Prostate gland (tissue), 2 donors: ENCODE results near the gene ACTRT2.

Source experiments
- POLR2A ChIP-seq: fragments of 450-650 bp; IDR thresholded peaks from one replicate; pipeline ENCODE4 v1.6.1; 2016; ENCODE audit warnings: antibody characterized with exemption, mild to moderate bottlenecking
- POLR2AphosphoS5 ChIP-seq: sonication (generic); formaldehyde crosslinking; IDR thresholded peaks from one replicate; pipeline ENCODE4 v1.6.1; 2017; ENCODE audit warnings: antibody characterized with exemption
- TF ChIP-seq, protein P1 (sequence below), 4 experiments: fragments of 200-600 bp in 2 of 4; fragments of 450-650 bp in 2 of 4; sonication (generic) in 2 of 4; IDR thresholded peaks; 1 replicate in 3 of 4; 2 replicates in 1 of 4; pipeline ENCODE4 v1.5.1; 2016 to 2019; ENCODE audit warnings: antibody characterized with exemption in 4 of 4, mild to moderate bottlenecking in 2 of 4, moderate library complexity in 2 of 4

DNA sequence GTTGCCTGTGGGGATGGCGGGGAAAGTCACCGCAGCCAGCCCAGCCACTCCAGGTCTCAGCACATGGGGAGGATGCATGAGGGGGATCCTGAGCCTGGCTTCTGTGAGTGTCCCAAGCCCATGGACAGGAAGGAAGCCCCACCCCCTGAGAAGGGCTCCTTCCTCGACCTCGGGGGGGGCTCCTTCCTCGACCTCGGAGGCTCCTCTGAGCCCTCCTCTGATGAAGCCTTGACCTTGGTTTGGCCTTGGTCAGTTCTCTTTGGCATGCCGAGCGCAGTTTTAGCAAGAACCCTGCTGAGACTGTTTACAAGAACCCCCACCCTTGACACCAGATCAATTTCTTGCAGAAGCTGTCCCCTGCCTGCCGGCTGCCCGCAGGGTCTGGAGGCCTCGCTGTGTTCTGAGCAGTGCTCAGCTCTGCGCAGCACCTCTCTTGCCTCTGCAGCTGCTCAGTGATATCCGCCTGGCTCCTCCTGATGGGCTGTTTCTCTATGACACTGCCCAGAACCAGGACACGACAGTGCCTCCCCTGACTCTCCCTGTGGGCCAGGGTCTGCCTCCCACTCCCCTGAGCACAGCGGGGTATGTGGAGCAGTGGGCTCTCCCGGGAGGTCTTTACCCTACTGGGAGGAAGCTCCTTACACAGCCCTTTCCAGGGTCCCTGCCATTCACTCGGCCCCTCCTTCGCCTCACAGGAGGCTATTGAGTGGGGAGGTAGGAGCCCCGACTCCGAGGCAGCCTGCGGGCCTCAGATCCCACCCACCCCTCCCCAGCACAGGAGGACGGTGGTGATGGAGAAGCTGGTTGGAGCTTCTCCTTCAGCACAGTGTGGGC lies 15.4 kb downstream of the ACTRT2 start:
- TF ChIP-seq, protein P1, sequence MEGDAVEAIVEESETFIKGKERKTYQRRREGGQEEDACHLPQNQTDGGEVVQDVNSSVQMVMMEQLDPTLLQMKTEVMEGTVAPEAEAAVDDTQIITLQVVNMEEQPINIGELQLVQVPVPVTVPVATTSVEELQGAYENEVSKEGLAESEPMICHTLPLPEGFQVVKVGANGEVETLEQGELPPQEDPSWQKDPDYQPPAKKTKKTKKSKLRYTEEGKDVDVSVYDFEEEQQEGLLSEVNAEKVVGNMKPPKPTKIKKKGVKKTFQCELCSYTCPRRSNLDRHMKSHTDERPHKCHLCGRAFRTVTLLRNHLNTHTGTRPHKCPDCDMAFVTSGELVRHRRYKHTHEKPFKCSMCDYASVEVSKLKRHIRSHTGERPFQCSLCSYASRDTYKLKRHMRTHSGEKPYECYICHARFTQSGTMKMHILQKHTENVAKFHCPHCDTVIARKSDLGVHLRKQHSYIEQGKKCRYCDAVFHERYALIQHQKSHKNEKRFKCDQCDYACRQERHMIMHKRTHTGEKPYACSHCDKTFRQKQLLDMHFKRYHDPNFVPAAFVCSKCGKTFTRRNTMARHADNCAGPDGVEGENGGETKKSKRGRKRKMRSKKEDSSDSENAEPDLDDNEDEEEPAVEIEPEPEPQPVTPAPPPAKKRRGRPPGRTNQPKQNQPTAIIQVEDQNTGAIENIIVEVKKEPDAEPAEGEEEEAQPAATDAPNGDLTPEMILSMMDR (IDR thresholded peaks at IDR 0.05), result no peak
- no peak for TF ChIP-seq POLR2A
- TF ChIP-seq POLR2AphosphoS5, result no peak
